GM19455 (cell line): Measurements from ENCODE around the gene PTPN13.

Experiments used
- ATAC-seq: cut with Tn5 transposase; IDR thresholded peaks from one replicate; pipeline ENCODE4 v1.9.1; 2021; ENCODE audit not compliant: unreplicated experiment

PTPN13 gene

DNA sequence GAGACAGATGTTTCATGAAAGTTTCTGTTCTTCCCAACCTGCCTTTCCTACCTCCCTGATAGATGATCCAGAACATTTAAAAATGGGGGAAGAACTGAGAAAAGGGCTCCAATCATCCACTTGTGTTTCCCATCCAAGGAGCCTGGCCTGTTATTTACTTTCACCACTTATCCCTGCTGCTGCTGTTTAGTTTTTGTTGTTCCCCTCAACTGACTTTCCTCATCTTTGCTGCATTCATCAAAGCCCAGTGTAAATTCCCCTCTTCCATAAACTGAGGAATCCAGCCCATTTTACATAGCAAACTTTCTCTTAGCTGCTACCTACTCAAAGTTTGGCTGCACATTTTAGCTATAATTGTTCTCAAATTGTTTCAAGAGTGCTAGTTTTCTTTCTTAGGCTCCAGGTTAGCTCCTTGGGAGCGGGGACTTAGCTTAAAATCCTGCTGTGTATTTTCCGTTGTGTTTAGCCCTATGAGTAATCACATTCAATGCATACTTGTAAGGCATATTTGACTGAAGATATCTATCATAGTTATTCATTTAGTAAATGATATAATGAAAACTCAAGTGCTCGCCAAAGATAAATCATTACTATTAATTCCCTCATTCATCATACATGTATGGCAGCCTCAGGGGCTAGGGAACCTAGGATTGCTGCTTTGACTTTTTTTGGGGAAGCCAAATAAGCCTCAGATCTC lies 1.4 kb upstream of the PTPN13 start:
- no peak for ATAC-seq

DNA sequence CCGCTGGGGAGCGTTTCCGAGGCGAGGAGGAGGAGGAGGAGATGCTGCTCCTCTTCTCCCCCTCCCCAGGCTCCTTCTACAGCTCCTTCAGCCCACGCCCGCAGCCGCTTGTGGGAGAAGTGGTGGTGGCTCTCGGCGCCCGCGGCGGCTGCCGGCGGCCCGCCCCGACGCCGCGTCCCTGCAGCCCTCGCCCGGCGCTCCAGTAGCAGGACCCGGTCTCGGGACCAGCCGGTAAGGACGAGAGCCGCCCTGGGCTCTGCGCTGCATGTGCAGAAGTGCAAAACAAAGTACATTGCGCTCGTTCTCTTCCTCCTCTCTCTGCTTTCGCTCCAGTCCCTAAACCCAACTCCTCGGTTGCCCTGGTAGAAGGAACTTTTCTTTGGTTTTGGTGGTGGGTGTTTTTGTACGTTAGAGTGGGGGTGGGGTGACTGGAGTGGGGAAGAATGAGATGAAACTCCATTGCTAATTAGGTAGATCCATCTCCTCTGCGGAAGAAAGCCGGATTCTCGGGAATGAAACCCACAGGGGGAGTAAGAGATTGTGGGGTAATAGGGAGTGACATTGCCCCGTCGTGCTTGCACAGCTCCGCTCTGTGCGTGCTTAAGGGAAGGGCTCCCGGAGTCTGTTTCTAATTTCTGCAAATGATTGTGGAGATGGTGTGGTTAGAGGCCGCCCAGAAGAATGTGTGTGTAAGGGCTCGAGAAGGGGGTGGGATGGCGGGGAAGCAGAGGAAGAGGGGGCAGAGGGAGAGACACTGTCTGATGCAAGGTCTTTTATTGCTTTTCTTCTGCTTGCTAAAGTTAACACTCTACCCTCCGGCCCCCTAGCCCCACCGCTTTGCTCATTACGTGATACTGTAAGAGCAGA lies 677 bp downstream of the PTPN13 start:
- peak; percentile 34 for ATAC-seq

DNA sequence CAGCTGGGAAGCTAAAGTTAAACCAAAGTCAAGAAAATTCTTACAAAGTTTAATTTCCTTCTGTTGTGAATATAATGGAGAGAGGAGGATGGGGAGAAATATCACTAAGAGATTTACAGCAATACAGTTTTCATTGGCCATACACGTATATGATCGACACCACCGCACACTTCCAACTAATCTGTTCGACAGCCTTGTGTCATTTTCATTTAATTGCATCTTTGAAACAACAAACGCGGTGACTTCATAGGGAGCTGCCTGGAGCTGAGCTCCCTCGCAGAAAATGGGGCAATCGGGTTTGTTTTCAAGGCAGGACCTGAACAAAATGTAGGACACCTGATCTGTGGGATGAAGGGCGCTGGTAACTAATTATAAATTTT lies 1.3 kb downstream of the PTPN13 start:
- ATAC-seq: no peak

GRCh38 chr4:86596807-86597206 lies 2.7 kb downstream of the PTPN13 start:
- no peak for ATAC-seq

DNA sequence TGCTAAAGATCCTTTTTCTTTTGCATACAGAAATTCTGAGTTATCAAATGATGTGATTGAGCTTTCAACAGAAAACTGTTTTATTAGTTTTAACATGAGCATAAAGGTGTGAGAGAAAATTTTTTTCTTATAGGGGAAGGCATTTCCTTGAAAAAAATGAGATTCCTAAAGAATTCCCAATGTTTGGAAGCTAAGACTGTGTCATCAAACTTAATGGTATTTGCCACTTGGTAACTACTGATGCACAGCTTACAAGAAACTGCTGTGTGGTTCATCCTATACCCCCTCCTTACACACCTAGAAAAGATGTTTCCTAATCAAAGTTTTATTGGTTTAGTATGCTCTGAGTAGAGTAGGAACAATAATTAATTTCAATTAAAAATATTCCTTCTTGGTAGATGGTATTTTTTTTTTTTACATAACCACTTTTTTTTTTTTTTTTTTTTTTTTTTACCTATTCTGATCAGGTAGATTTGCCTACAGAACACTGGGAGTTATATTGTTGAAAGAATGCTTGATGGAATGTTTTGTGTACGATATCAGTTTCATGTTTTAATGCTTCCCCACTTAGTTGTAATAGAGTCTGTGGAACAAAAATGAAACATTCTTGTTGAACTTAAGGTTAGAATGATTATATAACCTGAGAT lies 6.0 kb downstream of the PTPN13 start:
- no peak for ATAC-seq

DNA sequence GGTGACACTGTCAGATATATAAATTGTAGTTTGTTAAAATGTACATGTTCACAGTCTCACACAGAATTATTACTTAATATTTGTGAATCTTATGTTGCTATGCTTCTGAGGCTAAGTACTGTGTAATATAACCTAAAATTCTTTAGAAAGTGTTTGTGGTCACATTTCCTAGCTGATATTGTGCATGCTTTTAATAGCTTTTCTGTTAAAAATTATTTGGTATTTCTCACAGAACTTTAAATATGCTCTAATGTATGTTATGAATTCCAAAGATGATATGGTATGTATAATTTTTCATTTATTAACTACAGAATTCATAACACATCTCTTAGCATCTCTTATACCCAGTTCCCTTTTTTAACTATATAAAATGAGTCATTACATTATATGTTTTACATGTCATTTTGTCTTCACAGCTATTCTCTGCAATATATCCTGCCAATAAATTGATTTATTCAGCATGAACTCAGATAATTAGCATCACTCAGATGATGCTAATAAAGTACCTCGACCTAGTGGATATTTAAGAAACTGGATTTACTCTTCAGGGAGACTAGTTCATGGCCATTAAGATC lies 9.3 kb downstream of the PTPN13 start:
- no peak for ATAC-seq

GRCh38 chr4:86606809-86607208 lies 12.7 kb downstream of the PTPN13 start:
- ATAC-seq: no peak

DNA sequence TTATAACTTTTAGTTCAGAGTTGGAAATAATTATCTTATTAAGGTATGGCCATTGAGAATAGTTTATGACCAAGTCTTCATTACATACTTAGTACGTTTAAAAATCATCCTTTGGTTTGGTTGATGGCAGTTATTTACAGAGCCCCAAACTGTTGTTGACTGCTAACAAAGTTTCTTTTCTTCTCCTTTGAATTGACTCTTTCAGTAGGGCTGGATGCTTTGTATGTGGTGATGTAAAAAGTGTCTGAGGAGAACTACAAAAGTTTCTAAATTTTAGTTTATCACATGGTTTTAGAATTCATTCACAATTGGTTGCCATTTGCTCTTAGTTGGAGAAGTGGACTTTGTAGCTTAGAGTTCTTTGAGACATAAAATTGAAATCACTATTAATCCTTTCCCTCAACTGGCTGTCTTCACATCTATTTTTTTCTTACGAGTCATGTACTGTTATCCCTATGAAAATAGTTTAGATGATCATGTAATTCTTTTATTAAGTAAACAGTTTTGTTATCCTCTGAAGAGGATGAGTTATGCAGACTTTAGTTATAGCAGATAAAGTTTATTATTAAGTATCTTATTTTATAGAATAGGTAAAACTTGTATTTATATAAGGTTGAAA lies 14.8 kb downstream of the PTPN13 start:
- no peak for ATAC-seq

DNA sequence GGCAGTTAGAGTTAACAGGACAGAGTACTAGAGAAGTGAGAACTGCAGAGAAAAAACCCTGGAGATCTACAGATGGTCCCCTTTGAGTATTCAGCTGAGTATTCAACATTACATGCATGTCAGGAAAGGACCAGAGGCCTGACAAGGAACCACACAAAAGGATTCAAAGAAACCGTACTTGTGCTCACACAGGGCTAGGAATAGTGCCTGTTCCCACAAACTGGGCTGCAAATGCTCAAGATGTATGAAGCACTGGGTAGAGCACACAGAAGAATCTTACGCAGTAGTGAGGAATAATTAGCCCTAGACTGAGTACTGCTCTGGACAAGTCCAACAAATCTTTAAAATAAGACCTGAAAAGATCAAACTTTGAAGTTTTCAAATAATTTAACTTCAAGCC lies 17.6 kb downstream of the PTPN13 start:
- ATAC-seq: no peak

- ATAC-seq: no peak
Measured at GRCh38 chr4:86613734-86614133, 19.6 kb downstream of the PTPN13 start.

- no peak for ATAC-seq
Measured at GRCh38 chr4:86614865-86615264, 20.8 kb downstream of the PTPN13 start.

DNA sequence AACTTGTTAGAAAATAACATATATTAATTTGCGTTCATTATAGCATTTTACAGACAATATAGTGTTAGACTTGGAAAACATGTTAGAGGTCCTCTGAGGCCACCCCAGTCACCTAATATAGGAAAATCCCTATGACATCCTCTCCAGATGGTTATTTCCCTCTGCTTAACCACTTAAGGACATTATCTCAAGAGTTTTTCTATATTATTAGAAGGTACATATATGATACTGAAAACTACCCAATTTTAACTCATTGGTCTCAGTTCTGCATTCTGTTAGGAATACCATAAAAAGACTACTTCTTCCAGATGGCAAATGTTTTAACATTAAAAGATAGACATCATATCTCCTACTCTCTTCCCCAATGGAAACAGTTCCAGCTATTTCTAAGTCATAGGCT lies 21.4 kb downstream of the PTPN13 start:
- no peak for ATAC-seq

GRCh38 chr4:86619656-86620055 lies 25.5 kb downstream of the PTPN13 start:
- no peak for ATAC-seq

DNA sequence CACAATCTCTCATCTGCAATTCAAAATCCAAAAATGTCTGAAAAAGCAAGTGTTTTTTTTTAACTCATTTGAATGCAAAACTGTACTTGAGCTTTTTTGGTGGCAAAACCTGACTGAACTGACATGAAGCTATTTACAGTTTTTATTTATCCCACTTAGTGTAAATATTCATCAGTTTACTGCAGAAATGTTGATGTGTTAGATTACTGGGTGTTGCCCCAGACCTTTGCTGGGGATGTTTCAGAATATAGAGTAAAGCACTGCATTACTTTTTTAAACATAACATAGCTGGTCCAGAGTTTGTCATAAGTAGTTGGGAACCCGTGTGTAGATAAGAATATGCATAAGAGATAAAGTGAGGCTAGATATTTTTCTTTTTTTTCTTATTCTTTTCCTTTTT lies 27.3 kb downstream of the PTPN13 start:
- ATAC-seq: no peak

DNA sequence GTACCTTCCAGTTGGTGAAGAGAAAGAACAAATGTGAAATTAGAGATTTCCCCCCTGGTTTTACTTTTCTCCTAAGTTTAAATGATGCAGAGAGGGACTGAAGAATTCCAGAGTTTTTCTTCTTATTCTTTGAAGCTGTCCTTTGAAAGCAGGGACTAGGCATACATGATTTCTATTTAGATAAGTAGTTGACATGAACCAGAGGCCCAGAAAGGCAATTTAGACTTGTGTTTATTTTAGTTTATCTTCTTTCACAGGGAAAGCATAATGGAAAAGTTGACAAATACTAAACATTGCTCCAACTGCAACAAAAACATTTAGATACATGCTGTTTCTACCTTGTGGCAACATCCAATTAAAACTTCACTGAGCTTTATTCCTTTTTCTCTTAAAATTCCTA lies 32.0 kb downstream of the PTPN13 start:
- no peak for ATAC-seq

GRCh38 chr4:86627462-86628135 lies 33.5 kb downstream of the PTPN13 start:
- ATAC-seq: no peak

GRCh38 chr4:86630629-86631028 lies 36.5 kb downstream of the PTPN13 start:
- no peak for ATAC-seq

DNA sequence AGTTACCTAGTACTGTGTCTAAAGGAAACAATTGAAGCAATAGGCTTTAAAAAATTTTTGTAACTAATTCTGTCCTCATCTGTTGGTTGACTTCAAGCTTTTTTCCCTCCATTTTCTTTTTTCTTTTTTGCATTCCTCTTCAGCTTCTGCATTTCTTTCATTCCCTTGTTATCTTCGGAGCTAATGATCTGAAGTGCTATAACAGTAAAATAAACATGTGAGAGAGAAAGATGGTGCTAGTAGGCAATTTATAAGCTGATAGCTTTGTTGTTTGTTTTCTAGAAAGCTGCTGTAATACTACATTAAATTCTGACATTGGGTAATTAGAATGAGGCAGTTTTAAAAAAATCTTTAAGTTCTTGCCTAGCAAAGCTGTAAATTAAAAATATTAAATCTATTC lies 37.1 kb downstream of the PTPN13 start:
- ATAC-seq: no peak

- no peak for ATAC-seq
Measured at GRCh38 chr4:86633854-86634253, 39.7 kb downstream of the PTPN13 start.

GRCh38 chr4:86640469-86640868 lies 46.4 kb downstream of the PTPN13 start:
- ATAC-seq: no peak
